A673 (cell line): Measurements from ENCODE around the gene ZBTB21. TPM values are rescaled to one million over a fixed set of nuclear protein-coding genes. Genes with fewer than 3 reads are reported as not detected.

ENCODE experiments used
- BruUV-seq: library from RNA; stranded (reverse); fragments of 400-500 nt; replicated peaks from 2 replicates; lab custom pipeline; 2021; lab: Mats Ljungman, UMichigan
- CTCF ChIA-PET: fragments of 300-600 bp; sonication (Branson Sonifier 250); formaldehyde crosslinking; loops from one replicate; lab custom pipeline; 2022; ENCODE audit warnings: antibody characterized with exemption; lab: Charles Lee
- POLR2A ChIA-PET: fragments of 300-600 bp; sonication (Branson Sonifier 250); formaldehyde crosslinking; loops from one replicate; lab custom pipeline; 2022; ENCODE audit warnings: antibody characterized with exemption; ENCODE audit not compliant: low non-redundant PET; lab: Charles Lee
- DNase-seq: peaks from one replicate; pipeline ENCODE4 v3.0.0-alpha.2; 2015; ENCODE audit warnings: low spot score
- H3K27ac ChIP-seq: fragments of 200-600 bp; sonication (generic); 2 replicates; pipeline ENCODE4 v1.5.1; 2016; ENCODE audit warnings: mixed run types, low read depth, mild to moderate bottlenecking, mixed read lengths, antibody characterized with exemption, low read length; ENCODE audit not compliant: poor library complexity, severe bottlenecking
- H3K27me3 ChIP-seq: fragments of 200-600 bp; sonication (generic); replicated peaks from 2 replicates; pipeline ENCODE4 v1.6.1; 2017; ENCODE audit warnings: mixed run types, low read depth, mild to moderate bottlenecking, mixed read lengths, antibody characterized with exemption, low read length; ENCODE audit not compliant: insufficient read depth, poor library complexity
- H3K36me3 ChIP-seq: fragments of 200-600 bp; sonication (generic); 2 replicates; pipeline ENCODE4 v1.6.1; 2016; ENCODE audit warnings: mixed run types, mild to moderate bottlenecking, mixed read lengths, antibody characterized with exemption, low read length; ENCODE audit not compliant: insufficient read depth, poor library complexity, severe bottlenecking
- H3K4me1 ChIP-seq: fragments of 200-600 bp; sonication (generic); 2 replicates; pipeline ENCODE4 v1.6.1; 2017; ENCODE audit warnings: mixed run types, mild to moderate bottlenecking, mixed read lengths, antibody characterized with exemption, low read length; ENCODE audit not compliant: insufficient read depth, poor library complexity, severe bottlenecking
- H3K4me3 ChIP-seq: fragments of 200-600 bp; sonication (generic); 2 replicates; pipeline ENCODE4 v1.5.1; 2016; ENCODE audit warnings: low read depth, mixed run types, mild to moderate bottlenecking, mixed read lengths, low read length; ENCODE audit not compliant: poor library complexity, severe bottlenecking
- H3K9me3 ChIP-seq: fragments of 200-600 bp; sonication (generic); 2 replicates; pipeline ENCODE4 v1.6.1; 2016; ENCODE audit warnings: mixed run types, low read depth, mild to moderate bottlenecking, mixed read lengths, antibody characterized with exemption, low read length; ENCODE audit not compliant: poor library complexity, severe bottlenecking
- CTCF ChIP-seq: fragments of 300-800, 200-600 bp; sonication (generic); conservative IDR thresholded peaks from 2 replicates; pipeline ENCODE4 v1.5.1; 2017; ENCODE audit warnings: low read depth, mild to moderate bottlenecking, antibody characterized with exemption, low read length, moderate library complexity, mixed read lengths
- EZH2 ChIP-seq: fragments of 200-600 bp; sonication (generic); IDR thresholded peaks from 2 replicates; pipeline ENCODE4 v1.6.1; 2017; ENCODE audit warnings: borderline replicate concordance, low read depth, mild to moderate bottlenecking, mixed read lengths, antibody characterized with exemption, low read length; ENCODE audit not compliant: poor library complexity, severe bottlenecking
- intact Hi-C: fragments of 100-400 bp; cut with micrococcal nuclease; formaldehyde crosslinking; loops from one replicate; pipeline ENCODE4 v1.10.0; 2022; ENCODE audit not compliant: unreplicated experiment
- total RNA-seq: library from RNA; stranded (reverse); gene quantifications from 2 replicates; pipeline ENCODE4 v1.2.3, GENCODE V29; 2021

ZBTB21 gene
- total RNA-seq, 1 experiment from 2014 or later = 20.7 TPM

- intact Hi-C loops = no loop called here
- no peak for DNase-seq
- Histone ChIP-seq H3K4me3 (no peak overlapping the region), H3K27me3 (no peaks in the 10 kb centered on the region), H3K36me3 (no peaks in the 10 kb centered on the region), H3K27ac (no peak overlapping the region), H3K9me3 (no peaks in the 10 kb centered on the region), H3K4me1 (peaks cover 7% of the 10 kb centered on the region)
- BruUV-seq = no TSS peak
- TF ChIP-seq CTCF = no peak
- no peak for TF ChIP-seq EZH2
- ChIA-PET POLR2A (no interaction called here), CTCF (no interaction called here)
These were observed 27.4 kb upstream of the ZBTB21 start for GRCh38 chr21:42037516-42037915.

- ChIA-PET CTCF (no interaction called here), POLR2A (no interaction called here)
- no peaks in the 10 kb centered on the region for H3K27me3 ChIP-seq
- no peaks in the 10 kb centered on the region for H3K9me3 ChIP-seq
- intact Hi-C loops = no loop called here
- TF ChIP-seq EZH2 = no peak
- no peak for TF ChIP-seq CTCF
- H3K4me3 ChIP-seq = no peak overlapping the region
- peaks cover 7% of the 10 kb centered on the region for H3K4me1 ChIP-seq
- H3K36me3 ChIP-seq = no peaks in the 10 kb centered on the region
- H3K27ac ChIP-seq = no peak overlapping the region
- no peak for DNase-seq
- BruUV-seq = no TSS peak
These were observed 26.2 kb upstream of the ZBTB21 start for GRCh38 chr21:42036313-42036712.

GRCh38 chr21:42032968-42033367 lies 22.8 kb upstream of the ZBTB21 start:
- Histone ChIP-seq H3K4me1 (no peaks in the 10 kb centered on the region), H3K36me3 (no peaks in the 10 kb centered on the region), H3K27me3 (no peaks in the 10 kb centered on the region), H3K4me3 (no peak overlapping the region), H3K27ac (no peak overlapping the region), H3K9me3 (no peaks in the 10 kb centered on the region)
- BruUV-seq = no TSS peak
- DNase-seq = no peak
- TF ChIP-seq CTCF (no peak), EZH2 (no peak)
- POLR2A ChIA-PET = no interaction called here
- intact Hi-C loops = no loop called here
- CTCF ChIA-PET = no interaction called here
